ENCODE data around the gene ARHGAP6.
"Not testable (repeated sequence)": the region's sequence is repeated elsewhere in the genome, so short reads cannot be mapped to it uniquely, and the experiment has no call there.

Gene ARHGAP6

DNA sequence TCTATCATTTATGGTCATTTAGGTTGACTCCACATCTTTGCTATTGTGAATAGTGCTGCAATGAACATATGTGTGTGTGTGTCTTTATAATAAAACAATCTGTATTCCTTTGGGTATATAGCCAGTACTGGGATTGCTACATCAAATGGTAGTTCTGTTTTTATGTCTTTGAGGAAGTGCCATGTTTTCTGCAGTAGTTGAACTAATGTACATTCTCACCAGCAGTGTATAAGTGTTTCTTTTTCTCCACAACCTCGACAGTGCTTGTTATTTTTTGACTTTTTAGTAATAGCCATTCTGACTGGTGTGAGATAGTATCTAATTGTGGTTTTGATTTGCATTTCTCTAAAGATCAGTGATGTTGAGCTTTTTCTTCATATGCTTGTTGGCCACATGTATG is 80.5 kb downstream of the ARHGAP6 start:
- no peak overlapping the region for H3K27ac ChIP-seq (replicated peaks)
- TF ChIP-seq SPI1 (IDR thresholded peaks at IDR 0.05; ENCODE audit: borderline replicate concordance, low read depth), result peak; percentile 70
- TF ChIP-seq POLR2AphosphoS5 (IDR thresholded peaks at IDR 0.05; ENCODE audit: low read depth), result no peak
- no peak for DNase-seq (ENCODE audit: low read depth in 1 of 2, low spot score in 1 of 2)

DNA sequence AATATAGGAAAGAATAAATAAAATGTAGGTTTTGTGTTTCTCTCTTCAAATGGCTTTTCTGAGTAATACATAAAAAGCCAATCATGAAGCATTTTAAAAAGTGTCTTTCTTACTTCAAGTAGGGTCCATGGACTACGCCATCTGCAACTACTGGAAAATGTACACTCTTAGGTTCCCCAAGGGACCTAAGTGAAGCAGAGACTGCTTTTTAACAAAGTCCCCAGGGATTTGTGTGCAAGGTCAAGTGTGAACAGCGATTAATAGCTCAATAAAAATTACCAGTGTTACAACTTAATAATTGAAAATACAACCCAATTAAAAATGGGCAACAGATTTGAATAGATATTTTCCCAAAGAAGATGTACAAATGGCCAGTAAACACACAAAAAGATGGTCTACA is 84.9 kb downstream of the ARHGAP6 start:
- no peak for TF ChIP-seq SPI1 (IDR thresholded peaks at IDR 0.05; ENCODE audit: borderline replicate concordance, low read depth)
- no peak for TF ChIP-seq POLR2AphosphoS5 (IDR thresholded peaks at IDR 0.05; ENCODE audit: low read depth)
- no peak for TF ChIP-seq GABPA (IDR thresholded peaks at IDR 0.05; ENCODE audit: low read depth)
- no peak for TF ChIP-seq REST (IDR thresholded peaks at IDR 0.05; ENCODE audit: insufficient replicate concordance, low read depth)
- TF ChIP-seq, protein P1, sequence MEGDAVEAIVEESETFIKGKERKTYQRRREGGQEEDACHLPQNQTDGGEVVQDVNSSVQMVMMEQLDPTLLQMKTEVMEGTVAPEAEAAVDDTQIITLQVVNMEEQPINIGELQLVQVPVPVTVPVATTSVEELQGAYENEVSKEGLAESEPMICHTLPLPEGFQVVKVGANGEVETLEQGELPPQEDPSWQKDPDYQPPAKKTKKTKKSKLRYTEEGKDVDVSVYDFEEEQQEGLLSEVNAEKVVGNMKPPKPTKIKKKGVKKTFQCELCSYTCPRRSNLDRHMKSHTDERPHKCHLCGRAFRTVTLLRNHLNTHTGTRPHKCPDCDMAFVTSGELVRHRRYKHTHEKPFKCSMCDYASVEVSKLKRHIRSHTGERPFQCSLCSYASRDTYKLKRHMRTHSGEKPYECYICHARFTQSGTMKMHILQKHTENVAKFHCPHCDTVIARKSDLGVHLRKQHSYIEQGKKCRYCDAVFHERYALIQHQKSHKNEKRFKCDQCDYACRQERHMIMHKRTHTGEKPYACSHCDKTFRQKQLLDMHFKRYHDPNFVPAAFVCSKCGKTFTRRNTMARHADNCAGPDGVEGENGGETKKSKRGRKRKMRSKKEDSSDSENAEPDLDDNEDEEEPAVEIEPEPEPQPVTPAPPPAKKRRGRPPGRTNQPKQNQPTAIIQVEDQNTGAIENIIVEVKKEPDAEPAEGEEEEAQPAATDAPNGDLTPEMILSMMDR (IDR thresholded peaks at IDR 0.05; ENCODE audit: insufficient read depth, low read length), result no peak
- H3K27ac ChIP-seq (replicated peaks), result no peak overlapping the region
- H3K27me3 ChIP-seq (ENCODE audit: insufficient read depth, poor library complexity, severe bottlenecking), result no peaks in the 10 kb centered on the region
- DNase-seq (ENCODE audit: low read depth in 1 of 2, low spot score in 1 of 2), result no peak
- H3K4me3 ChIP-seq (replicated peaks; ENCODE audit: insufficient read depth, low read length), result no peak overlapping the region

More for the DNA sequence above, 80.5 kb downstream of the ARHGAP6 start:
- Histone ChIP-seq H3K4me3 (replicated peaks; ENCODE audit: insufficient read depth, low read length) (no peak overlapping the region), H3K27me3 (ENCODE audit: insufficient read depth, poor library complexity, severe bottlenecking) (no peaks in the 10 kb centered on the region)

- no peak for DNase-seq (ENCODE audit: low read depth in 1 of 2, low spot score in 1 of 2)
- Histone ChIP-seq H3K27ac (replicated peaks) (no peak overlapping the region), H3K27me3 (ENCODE audit: insufficient read depth, poor library complexity, severe bottlenecking) (no peaks in the 10 kb centered on the region), H3K4me3 (replicated peaks; ENCODE audit: insufficient read depth, low read length) (no peak overlapping the region)
- no peak for TF ChIP-seq POLR2AphosphoS5 (IDR thresholded peaks at IDR 0.05; ENCODE audit: low read depth)
- TF ChIP-seq, protein P1 (IDR thresholded peaks at IDR 0.05; ENCODE audit: insufficient read depth, low read length), result no peak
- TF ChIP-seq GABPA (IDR thresholded peaks at IDR 0.05; ENCODE audit: low read depth), result no peak
- no peak for TF ChIP-seq REST (IDR thresholded peaks at IDR 0.05; ENCODE audit: insufficient replicate concordance, low read depth)
- TF ChIP-seq SPI1 (IDR thresholded peaks at IDR 0.05; ENCODE audit: borderline replicate concordance, low read depth), result no peak
These were observed 85.8 kb downstream of the ARHGAP6 start for GRCh38 chrX:11579636-11580600.

- not testable (repeated sequence) for H3K27ac ChIP-seq (replicated peaks); DNase-seq (ENCODE audit: low read depth in 1 of 2, low spot score in 1 of 2); H3K27me3 ChIP-seq (ENCODE audit: insufficient read depth, poor library complexity, severe bottlenecking); H3K4me3 ChIP-seq (replicated peaks; ENCODE audit: insufficient read depth, low read length)
These were observed 87.4 kb downstream of the ARHGAP6 start for GRCh38 chrX:11578301-11578700.

Data from HL-60 (cell line).